SK-N-SH (cell line): ENCODE data around the gene TXN2. TPM values are rescaled to one million over a fixed set of nuclear protein-coding genes. Genes with fewer than 3 reads are reported as not detected.

Source experiments
- CTCF ChIA-PET: fragments of 300-600, 350-600 bp; formaldehyde crosslinking; extraction: SDS; loops from one replicate; lab custom pipeline; 2021; lab: Yijun Ruan, JAX
- POLR2A ChIA-PET: fragments of 350-600 bp; sonication (Branson Sonifier 250); formaldehyde crosslinking; extraction: SDS; loops from one replicate; lab custom pipeline; 2020; ENCODE audit warnings: antibody characterized with exemption, inconsistent platforms; lab: Yijun Ruan, JAX
- DNase-seq: peaks from one replicate; pipeline ENCODE4 v3.0.0; 2012
- H2AFZ ChIP-seq: fragments of 200-600 bp; sonication (generic); 2 replicates; pipeline ENCODE4 v1.8.1; 2016; ENCODE audit warnings: antibody characterized with exemption, mild to moderate bottlenecking, low read depth
- H3F3A ChIP-seq: fragments of 200-600 bp; sonication (generic); replicated peaks from 2 replicates; pipeline ENCODE3; 2016; ENCODE audit warnings: antibody characterized with exemption, mild to moderate bottlenecking; ENCODE audit not compliant: insufficient read depth
- H3K27ac ChIP-seq, 2 experiments: fragments of 200-500 bp in 1 of 2; fragments of 200-600 bp in 1 of 2; sonication (Bioruptor generic) in 1 of 2; sonication (generic), shearing (Covaris generic) in 1 of 2; 2 replicates each; pipeline versions ENCODE4 v1.5.1 to v1.6.1; 2014 to 2016; ENCODE audit warnings: low read depth in 2 of 2, inconsistent platforms in 1 of 2, low read length in 1 of 2, mild to moderate bottlenecking in 1 of 2, mixed read lengths in 1 of 2
- H3K27me3 ChIP-seq: fragments of 200-600 bp; sonication (generic), shearing (Covaris generic); 2 replicates; pipeline ENCODE4 v1.6.1; 2016; ENCODE audit warnings: mixed run types; ENCODE audit not compliant: insufficient read depth
- H3K36me3 ChIP-seq, 2 experiments: fragments of 200-500 bp in 1 of 2; fragments of 200-600 bp in 1 of 2; sonication (Bioruptor generic) in 1 of 2; sonication (generic) in 1 of 2; replicated peaks in 1 of 2; 2 replicates each; pipeline versions ENCODE3 to v1.5.1; 2014 to 2016; ENCODE audit warnings: low read length in 1 of 2, mild to moderate bottlenecking in 1 of 2; ENCODE audit not compliant: insufficient read depth in 2 of 2, control insufficient read depth in 1 of 2
- H3K4me1 ChIP-seq, 2 experiments: fragments of 200-500 bp in 1 of 2; fragments of 200-600 bp in 1 of 2; sonication (Bioruptor generic) in 1 of 2; sonication (generic), shearing (Covaris generic) in 1 of 2; 2 replicates each; pipeline versions ENCODE4 v1.5.1 to v1.6.1; 2014 to 2016; ENCODE audit warnings: low read depth in 1 of 2, low read length in 1 of 2, mixed run types in 1 of 2; ENCODE audit not compliant: insufficient read depth in 2 of 2, control insufficient read depth in 1 of 2
- H3K4me2 ChIP-seq: fragments of 200-600 bp; sonication (generic), shearing (Covaris generic); 2 replicates; pipeline ENCODE4 v1.6.1; 2017; ENCODE audit warnings: mixed run types
- H3K4me3 ChIP-seq, 2 experiments: fragments of 200-500 bp in 1 of 2; fragments of 200-600 bp in 1 of 2; sonication (Bioruptor generic) in 1 of 2; sonication (generic), shearing (Covaris generic) in 1 of 2; 2 replicates each; pipeline versions ENCODE4 v1.5.1 to v1.8.1; 2014 to 2016; ENCODE audit warnings: low read depth in 2 of 2, inconsistent platforms in 1 of 2, low read length in 1 of 2, mild to moderate bottlenecking in 1 of 2, mixed read lengths in 1 of 2, moderate library complexity in 1 of 2
- H3K79me2 ChIP-seq: fragments of 200-600 bp; sonication (generic); 2 replicates; pipeline ENCODE4 v1.8.1; 2017; ENCODE audit warnings: mild to moderate bottlenecking; ENCODE audit not compliant: insufficient read depth
- H3K9ac ChIP-seq: fragments of 200-600 bp; sonication (generic); 2 replicates; pipeline ENCODE4 v1.6.1; 2017; ENCODE audit warnings: mixed run types
- H3K9me2 ChIP-seq: fragments of 200-600 bp; sonication (generic); 2 replicates; pipeline ENCODE4 v1.6.1; 2017; ENCODE audit warnings: mixed run types
- H3K9me3 ChIP-seq: fragments of 200-600 bp; sonication (generic); 2 replicates; pipeline ENCODE4 v1.6.1; 2017; ENCODE audit warnings: mixed run types, mild to moderate bottlenecking, moderate library complexity
- H4K20me1 ChIP-seq: fragments of 200-600 bp; sonication (generic); 2 replicates; pipeline ENCODE4 v1.6.1; 2017; ENCODE audit warnings: mild to moderate bottlenecking, mixed run types; ENCODE audit not compliant: insufficient read depth
- EP300 ChIP-seq, 2 experiments: IDR thresholded peaks; 2 replicates each; pipeline versions ENCODE4 v1.4.0 to v1.6.1; 2012; ENCODE audit warnings: borderline replicate concordance in 1 of 2, low read depth in 1 of 2, low read length in 1 of 2
- FOSL2 ChIP-seq: IDR thresholded peaks from 2 replicates; pipeline ENCODE4 v1.4.0; 2012; ENCODE audit warnings: low read depth, mild to moderate bottlenecking, moderate library complexity, borderline replicate concordance
- FOXM1 ChIP-seq: IDR thresholded peaks from 2 replicates; pipeline ENCODE4 v1.4.0; 2012; ENCODE audit warnings: low read depth, mild to moderate bottlenecking
- GABPA ChIP-seq: IDR thresholded peaks from 2 replicates; pipeline ENCODE4 v1.4.0; 2012; ENCODE audit warnings: low read depth, mild to moderate bottlenecking
- GATA2 ChIP-seq: sonication (generic); formaldehyde crosslinking; IDR thresholded peaks from 2 replicates; pipeline ENCODE4 v1.5.0; 2020; ENCODE audit warnings: mild to moderate bottlenecking, missing genetic modification reagents
- JUND ChIP-seq: IDR thresholded peaks from 2 replicates; pipeline ENCODE4 v1.4.0; 2012
- MEF2A ChIP-seq: IDR thresholded peaks from 2 replicates; pipeline ENCODE4 v1.4.0; 2012; ENCODE audit warnings: low read depth, borderline replicate concordance
- NFIC ChIP-seq: IDR thresholded peaks from 2 replicates; pipeline ENCODE4 v1.4.0; 2012; ENCODE audit warnings: borderline replicate concordance
- NRF1 ChIP-seq: IDR thresholded peaks from 2 replicates; pipeline ENCODE4 v1.6.1; 2012; ENCODE audit warnings: low read depth, mild to moderate bottlenecking, low read length
- POLR2AphosphoS5 ChIP-seq: IDR thresholded peaks from 2 replicates; pipeline ENCODE4 v1.6.1; 2012; ENCODE audit warnings: low read depth, low read length
- RCOR1 ChIP-seq: fragments of 150-350 bp; IDR thresholded peaks from 2 replicates; pipeline ENCODE4 v1.6.1; 2017; ENCODE audit warnings: antibody characterized with exemption, low read length
- RFX5 ChIP-seq: IDR thresholded peaks from 2 replicates; pipeline ENCODE4 v1.6.1; 2012; ENCODE audit warnings: mild to moderate bottlenecking, improper control_type of control experiment, low read length
- RXRA ChIP-seq: IDR thresholded peaks from 2 replicates; pipeline ENCODE4 v1.4.0; 2012; ENCODE audit warnings: low read depth, mild to moderate bottlenecking, borderline replicate concordance
- TCF12 ChIP-seq: IDR thresholded peaks from 2 replicates; pipeline ENCODE4 v1.4.0; 2012
- TEAD4 ChIP-seq: IDR thresholded peaks from 2 replicates; pipeline ENCODE4 v1.4.0; 2012; ENCODE audit warnings: mild to moderate bottlenecking, borderline replicate concordance; ENCODE audit not compliant: insufficient read depth
- YY1 ChIP-seq: IDR thresholded peaks from 2 replicates; pipeline ENCODE4 v1.4.0; 2012; ENCODE audit warnings: low read depth, mild to moderate bottlenecking
- WGBS: methylation state at CpG from one replicate; pipeline ENCODE4 v1.1.6; 2017; ENCODE audit warnings: low lambda C conversion rate; 5-methylcytosine and 5-hydroxymethylcytosine counted together
- polyA plus RNA-seq, 3 experiments: library from polyadenylated mRNA; depleted of rRNA; stranded (reverse); fragments of >200 nt; gene quantifications; 2 replicates each; pipeline ENCODE4 v1.2.3, GENCODE V29; 2012
- TF ChIP-seq, protein P1 (sequence below): fragments of 200-600 bp; sonication (generic); IDR thresholded peaks from 2 replicates; pipeline ENCODE4 v1.6.1; 2017; ENCODE audit warnings: antibody characterized with exemption, mild to moderate bottlenecking, moderate library complexity
- TF ChIP-seq, protein P2 (sequence below): fragments of 150-350 bp; IDR thresholded peaks from 2 replicates; pipeline ENCODE4 v1.6.1; 2017; ENCODE audit warnings: antibody characterized with exemption, low read length, low read depth, borderline replicate concordance
- TF ChIP-seq, protein P3 (sequence below): fragments of 150-350 bp; IDR thresholded peaks from 2 replicates; pipeline ENCODE4 v1.6.1; 2016; ENCODE audit warnings: mild to moderate bottlenecking, low read depth, low read length
- TF ChIP-seq, protein P4 (sequence below): IDR thresholded peaks from 2 replicates; pipeline ENCODE4; 2012
- TF ChIP-seq, protein P5 (sequence below): IDR thresholded peaks from 2 replicates; pipeline ENCODE4 v1.4.0; 2012; ENCODE audit warnings: low read depth

TXN2 gene
- polyA plus RNA-seq, 1 of the 3 experiments (the other 2 are of a cell fraction): 251 TPM

DNA sequence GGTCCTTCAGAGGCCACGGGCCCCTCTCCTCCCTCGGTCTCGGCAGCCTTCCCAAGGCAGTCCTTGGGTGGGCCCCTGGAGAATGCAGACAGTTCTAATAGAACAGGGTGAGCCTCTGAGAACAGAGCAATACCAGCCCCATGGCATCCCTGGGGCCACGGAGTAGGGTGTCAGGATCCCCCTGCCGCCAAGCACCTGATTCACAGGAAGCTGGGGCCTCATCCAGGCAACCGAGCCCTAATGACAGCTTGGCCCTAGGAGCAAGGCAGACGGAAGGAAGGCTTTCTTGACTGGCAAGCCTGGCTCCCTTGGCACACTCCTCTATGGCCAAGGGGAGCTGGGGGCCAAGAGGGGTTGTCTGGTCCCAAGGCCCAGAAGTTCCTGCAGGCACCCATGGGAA is 15.2 kb downstream of the TXN2 start (continued):
- TF ChIP-seq, protein P1, sequence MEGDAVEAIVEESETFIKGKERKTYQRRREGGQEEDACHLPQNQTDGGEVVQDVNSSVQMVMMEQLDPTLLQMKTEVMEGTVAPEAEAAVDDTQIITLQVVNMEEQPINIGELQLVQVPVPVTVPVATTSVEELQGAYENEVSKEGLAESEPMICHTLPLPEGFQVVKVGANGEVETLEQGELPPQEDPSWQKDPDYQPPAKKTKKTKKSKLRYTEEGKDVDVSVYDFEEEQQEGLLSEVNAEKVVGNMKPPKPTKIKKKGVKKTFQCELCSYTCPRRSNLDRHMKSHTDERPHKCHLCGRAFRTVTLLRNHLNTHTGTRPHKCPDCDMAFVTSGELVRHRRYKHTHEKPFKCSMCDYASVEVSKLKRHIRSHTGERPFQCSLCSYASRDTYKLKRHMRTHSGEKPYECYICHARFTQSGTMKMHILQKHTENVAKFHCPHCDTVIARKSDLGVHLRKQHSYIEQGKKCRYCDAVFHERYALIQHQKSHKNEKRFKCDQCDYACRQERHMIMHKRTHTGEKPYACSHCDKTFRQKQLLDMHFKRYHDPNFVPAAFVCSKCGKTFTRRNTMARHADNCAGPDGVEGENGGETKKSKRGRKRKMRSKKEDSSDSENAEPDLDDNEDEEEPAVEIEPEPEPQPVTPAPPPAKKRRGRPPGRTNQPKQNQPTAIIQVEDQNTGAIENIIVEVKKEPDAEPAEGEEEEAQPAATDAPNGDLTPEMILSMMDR: no peak
- no peak for TF ChIP-seq FOXM1
- TF ChIP-seq GABPA: no peak
- no peak for TF ChIP-seq RCOR1
- TF ChIP-seq, protein P2, sequence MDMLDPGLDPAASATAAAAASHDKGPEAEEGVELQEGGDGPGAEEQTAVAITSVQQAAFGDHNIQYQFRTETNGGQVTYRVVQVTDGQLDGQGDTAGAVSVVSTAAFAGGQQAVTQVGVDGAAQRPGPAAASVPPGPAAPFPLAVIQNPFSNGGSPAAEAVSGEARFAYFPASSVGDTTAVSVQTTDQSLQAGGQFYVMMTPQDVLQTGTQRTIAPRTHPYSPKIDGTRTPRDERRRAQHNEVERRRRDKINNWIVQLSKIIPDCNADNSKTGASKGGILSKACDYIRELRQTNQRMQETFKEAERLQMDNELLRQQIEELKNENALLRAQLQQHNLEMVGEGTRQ: no peak
- TF ChIP-seq, protein P3, sequence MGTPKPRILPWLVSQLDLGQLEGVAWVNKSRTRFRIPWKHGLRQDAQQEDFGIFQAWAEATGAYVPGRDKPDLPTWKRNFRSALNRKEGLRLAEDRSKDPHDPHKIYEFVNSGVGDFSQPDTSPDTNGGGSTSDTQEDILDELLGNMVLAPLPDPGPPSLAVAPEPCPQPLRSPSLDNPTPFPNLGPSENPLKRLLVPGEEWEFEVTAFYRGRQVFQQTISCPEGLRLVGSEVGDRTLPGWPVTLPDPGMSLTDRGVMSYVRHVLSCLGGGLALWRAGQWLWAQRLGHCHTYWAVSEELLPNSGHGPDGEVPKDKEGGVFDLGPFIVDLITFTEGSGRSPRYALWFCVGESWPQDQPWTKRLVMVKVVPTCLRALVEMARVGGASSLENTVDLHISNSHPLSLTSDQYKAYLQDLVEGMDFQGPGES: no peak
- TF ChIP-seq NRF1: no peak
- no peak for TF ChIP-seq JUND
- TF ChIP-seq GATA2: no peak
- TF ChIP-seq FOSL2: no peak
- TF ChIP-seq YY1: no peak
- TF ChIP-seq RFX5: no peak

DNA sequence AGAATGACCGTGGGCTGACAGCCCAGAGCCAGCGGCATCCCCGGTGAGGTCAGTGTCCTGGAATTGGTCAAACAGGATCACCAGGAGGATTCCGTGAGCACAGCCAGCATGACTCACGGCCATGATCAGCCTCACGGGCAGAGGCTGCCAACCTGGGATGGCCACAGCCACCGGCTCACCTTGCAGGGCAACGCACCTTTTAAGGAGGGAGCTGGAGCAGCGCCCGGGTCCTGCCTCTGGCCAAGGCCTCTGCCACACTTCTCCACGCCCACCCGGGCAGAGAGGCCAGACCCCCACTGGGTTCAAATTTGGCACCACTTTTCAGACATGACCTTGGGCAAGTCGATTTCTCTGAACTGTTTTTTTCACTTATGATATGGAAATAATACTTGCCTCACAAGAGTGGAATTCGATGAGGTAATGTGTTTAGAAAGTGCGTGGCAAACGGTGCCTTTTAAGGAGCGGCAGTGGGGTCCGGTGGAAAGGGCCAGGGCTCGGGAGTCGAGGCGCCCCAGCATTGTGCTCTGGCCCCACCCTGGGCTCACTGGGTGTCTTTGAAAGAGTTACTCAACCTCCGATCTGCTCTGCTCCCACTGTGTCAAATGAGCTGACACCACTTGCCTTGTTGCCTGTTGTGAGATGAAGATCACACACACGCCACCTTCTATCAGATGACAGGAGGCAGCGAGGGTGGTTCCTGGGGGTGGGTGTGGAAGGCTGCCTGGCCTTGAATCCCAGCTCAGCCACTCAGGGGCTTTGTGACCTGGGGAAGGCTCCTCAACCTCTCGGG is 16.0 kb downstream of the TXN2 start:
- no peaks in the 10 kb centered on the region for H3K27me3 ChIP-seq
- H2AFZ ChIP-seq: no peak overlapping the region
- no peak for DNase-seq
- peak overlapping the region; percentile 77 for H3K9ac ChIP-seq
- WGBS: 23% methylated on average over 13 of the region's 25 CpGs
- H3K36me3 ChIP-seq: no peaks in the 10 kb centered on the region
- ChIA-PET CTCF (interaction anchor here (5.6 to 16.8 kb wide), 2 partner anchors 167 to 179 kb away, joined by 34 to 329 read pairs; no protein-coding TSS in a partner anchor), POLR2A (no interaction called here)
- H3K4me2 ChIP-seq: peak overlapping the region; percentile 67
- peaks cover 27% of the 10 kb centered on the region for H3K79me2 ChIP-seq
- no peaks in the 10 kb centered on the region for H3K9me3 ChIP-seq
- H3K27ac ChIP-seq: peak overlapping the region in 1 of 2 experiments; percentile 100; a peak in 2 of 4 replicates
- peaks cover 3 to 66% of the 10 kb centered on the region in 2 experiments; a peak in 3 of 4 replicates for H3K4me1 ChIP-seq
- no peaks in the 10 kb centered on the region for H4K20me1 ChIP-seq
- H3K9me2 ChIP-seq: no peaks in the 10 kb centered on the region
- H3K4me3 ChIP-seq: no peak overlapping the region
- peaks cover 46% of the 10 kb centered on the region for H3F3A ChIP-seq
- peak; percentile 66 for TF ChIP-seq MEF2A
- TF ChIP-seq, protein P4, sequence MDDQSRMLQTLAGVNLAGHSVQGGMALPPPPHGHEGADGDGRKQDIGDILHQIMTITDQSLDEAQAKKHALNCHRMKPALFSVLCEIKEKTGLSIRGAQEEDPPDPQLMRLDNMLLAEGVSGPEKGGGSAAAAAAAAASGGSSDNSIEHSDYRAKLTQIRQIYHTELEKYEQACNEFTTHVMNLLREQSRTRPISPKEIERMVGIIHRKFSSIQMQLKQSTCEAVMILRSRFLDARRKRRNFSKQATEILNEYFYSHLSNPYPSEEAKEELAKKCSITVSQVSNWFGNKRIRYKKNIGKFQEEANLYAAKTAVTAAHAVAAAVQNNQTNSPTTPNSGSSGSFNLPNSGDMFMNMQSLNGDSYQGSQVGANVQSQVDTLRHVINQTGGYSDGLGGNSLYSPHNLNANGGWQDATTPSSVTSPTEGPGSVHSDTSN: peak; percentile 69
- TF ChIP-seq, protein P1: no peak
- TF ChIP-seq EP300 (IDR thresholded peaks at IDR 0.05; ENCODE audit: borderline replicate concordance in 1 of 2, low read depth in 1 of 2, low read length in 1 of 2): peak in 1 of 2 experiments; percentile 74; a peak in 1 of 4 replicates
- no peak for TF ChIP-seq YY1
- peak; percentile 51; the same call in 1 of the 2 replicates for TF ChIP-seq POLR2AphosphoS5
- TF ChIP-seq TEAD4: peak; percentile 89
- peak; percentile 89 for TF ChIP-seq TCF12
- peak; percentile 94 for TF ChIP-seq JUND
- TF ChIP-seq, protein P5, sequence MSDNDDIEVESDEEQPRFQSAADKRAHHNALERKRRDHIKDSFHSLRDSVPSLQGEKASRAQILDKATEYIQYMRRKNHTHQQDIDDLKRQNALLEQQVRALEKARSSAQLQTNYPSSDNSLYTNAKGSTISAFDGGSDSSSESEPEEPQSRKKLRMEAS: peak; percentile 79
- peak; percentile 91 for TF ChIP-seq FOSL2
- TF ChIP-seq RXRA: peak; percentile 85; the same call in 1 of the 2 replicates
- peak; percentile 89 for TF ChIP-seq NFIC
